K562 (cell line): ENCODE measurements around the gene TNKS2. TPM values are rescaled to one million over a fixed set of nuclear protein-coding genes. Genes with fewer than 3 reads are reported as not detected.

Experiments used
- ATAC-seq: fragments of 200-7000 bp; cut with Tn5 transposase; 3 replicates; pipeline ENCODE4 v1.9.1; 2020; ENCODE audit warnings: moderate library complexity
- BruUV-seq: library from RNA; stranded (reverse); fragments of 400-500 nt; replicated peaks from 2 replicates; lab custom pipeline; 2021; lab: Mats Ljungman, UMichigan
- CTCF ChIA-PET: fragments of 300-600 bp; formaldehyde crosslinking; extraction: SDS; loops from one replicate; lab custom pipeline; 2021; ENCODE audit warnings: low intra/inter-chr PET ratio; lab: Yijun Ruan, JAX
- POLR2A ChIA-PET: fragments of 300-600, 350-650 bp; sonication (Branson Sonifier 250); formaldehyde crosslinking; extraction: SDS; loops from one replicate; lab custom pipeline; 2021; ENCODE audit warnings: antibody characterized with exemption, inconsistent platforms; lab: Yijun Ruan, JAX
- DNase-seq, 4 experiments: peaks; one replicate each; pipeline versions ENCODE4 v3.0.0 to v3.0.0-alpha.2; 2011 to 2018; ENCODE audit warnings: low spot score in 3 of 4, mixed read lengths in 3 of 4; ENCODE audit errors: extremely low read depth in 1 of 4
- FAIRE-seq: peaks from 2 replicates; lab custom pipeline; 2011; peaks lifted over from hg19 to GRCh38; lab: Jason Lieb, UNC
- H2AFZ ChIP-seq: 2 replicates; pipeline ENCODE4 v1.6.0; 2011; ENCODE audit warnings: low read depth, low read length, control low read depth, inconsistent platforms
- H3K27ac ChIP-seq: fragments of 200-600 bp; 3 replicates; pipeline ENCODE4 v1.8.0; 2011; ENCODE audit warnings: low read depth, mild to moderate bottlenecking, control low read depth, inconsistent platforms, low read length, moderate library complexity, mixed read lengths; ENCODE audit errors: extremely low read depth
- H3K27me3 ChIP-seq, 2 experiments: fragments of 300-600 bp in 1 of 2; 2 replicates in 1 of 2; 3 replicates in 1 of 2; pipeline versions ENCODE4 v1.6.0 to v1.8.0; 2011; ENCODE audit warnings: inconsistent platforms in 2 of 2, low read length in 2 of 2, mild to moderate bottlenecking in 1 of 2, mixed read lengths in 1 of 2, moderate library complexity in 1 of 2; ENCODE audit not compliant: control insufficient read depth in 2 of 2, insufficient read depth in 2 of 2
- H3K36me3 ChIP-seq: fragments of 300-600 bp; 3 replicates; pipeline ENCODE4 v1.8.0; 2011; ENCODE audit warnings: mild to moderate bottlenecking, low read length, inconsistent platforms; ENCODE audit not compliant: control insufficient read depth, insufficient read depth
- H3K4me1 ChIP-seq, 2 experiments: fragments of 200-600 bp in 1 of 2; replicated peaks in 1 of 2; 2 replicates in 1 of 2; 3 replicates in 1 of 2; pipeline versions ENCODE4 v1.5.1 to v1.8.0; 2011; ENCODE audit warnings: inconsistent platforms in 2 of 2, low read length in 2 of 2, mild to moderate bottlenecking in 1 of 2, mixed read lengths in 1 of 2, moderate library complexity in 1 of 2; ENCODE audit not compliant: control insufficient read depth in 2 of 2, insufficient read depth in 2 of 2
- H3K4me2 ChIP-seq: 2 replicates; pipeline ENCODE4 v1.6.1; 2011; ENCODE audit warnings: low read length, control low read depth, inconsistent platforms, mixed read lengths; ENCODE audit not compliant: insufficient read depth
- H3K4me3 ChIP-seq: fragments of 200-600 bp; sonication (generic), shearing (Covaris generic); 2 replicates; pipeline ENCODE4 v1.5.1; 2016; ENCODE audit warnings: control low read depth, inconsistent platforms
- H3K79me2 ChIP-seq: fragments of 200-600 bp; 3 replicates; pipeline ENCODE4 v1.8.0; 2011; ENCODE audit warnings: low read length, inconsistent platforms; ENCODE audit not compliant: control insufficient read depth, insufficient read depth
- H3K9ac ChIP-seq, 2 experiments: 2 replicates each; pipeline versions ENCODE4 v1.6.0 to v1.6.1; 2011; ENCODE audit warnings: low read depth in 2 of 2, low read length in 2 of 2, control low read depth in 1 of 2, inconsistent platforms in 1 of 2, mild to moderate bottlenecking in 1 of 2, mixed read lengths in 1 of 2; ENCODE audit not compliant: insufficient read depth in 1 of 2
- H3K9me1 ChIP-seq: one replicate; pipeline ENCODE4 v1.6.0; 2011; ENCODE audit warnings: inconsistent platforms, mild to moderate bottlenecking, low read length, moderate library complexity; ENCODE audit not compliant: control insufficient read depth, insufficient read depth
- H3K9me3 ChIP-seq: replicated peaks from 2 replicates; pipeline ENCODE4 v1.5.1; 2011; ENCODE audit warnings: low read depth, low read length, inconsistent platforms; ENCODE audit not compliant: control insufficient read depth, insufficient read depth
- H4K20me1 ChIP-seq: replicated peaks from 2 replicates; pipeline ENCODE4 v1.6.1; 2011; ENCODE audit warnings: low read length, inconsistent platforms, mixed read lengths; ENCODE audit not compliant: control insufficient read depth, insufficient read depth
- CREBBP ChIP-seq: IDR thresholded peaks from one replicate; pipeline ENCODE4 v1.6.1; 2012; ENCODE audit warnings: low read depth, mild to moderate bottlenecking, control low read depth, inconsistent platforms, low read length
- HDAC6 ChIP-seq: IDR thresholded peaks from 2 replicates; pipeline ENCODE4 v1.6.1; 2012; ENCODE audit warnings: low read depth, mild to moderate bottlenecking, control low read depth, inconsistent platforms, low read length, moderate library complexity
- NRF1 ChIP-seq, 2 experiments: fragments of 450-650 bp; IDR thresholded peaks in 1 of 2; conservative IDR thresholded peaks in 1 of 2; 2 replicates each; pipeline ENCODE4 v1.6.1; 2014; ENCODE audit warnings: mild to moderate bottlenecking in 2 of 2
- RFX7 ChIP-seq: fragments of 250-450 bp; sonication (Bioruptor Pico); IDR thresholded peaks from 2 replicates; pipeline ENCODE4 v1.5.1; 2021; ENCODE audit warnings: mild to moderate bottlenecking
- SMARCB1 ChIP-seq: IDR thresholded peaks from 2 replicates; pipeline ENCODE4 v1.6.1; 2011; ENCODE audit warnings: improper control_type of control experiment, low read depth; ENCODE audit not compliant: insufficient read length
- WGBS: fragments of 100-300 bp; shearing (Covaris generic); methylation state at CpG from one replicate; pipeline ENCODE4 v1.1.6; 2016; ENCODE audit warnings: low coverage, mixed read lengths; ENCODE audit not compliant: insufficient coverage; ENCODE audit errors: missing lambda C conversion rate; 5-methylcytosine and 5-hydroxymethylcytosine counted together
- in situ Hi-C: fragments of 300-500 bp; cut with MboI; formaldehyde crosslinking; loops from 4 replicates; pipeline ENCODE4 v1.15.0; 2018; ENCODE audit warnings: inconsistent platforms, mixed read lengths
- intact Hi-C: fragments of 100-400 bp; cut with micrococcal nuclease; formaldehyde crosslinking; loops from 2 replicates; pipeline ENCODE4 v1.14.2; 2022
- polyA plus RNA-seq, 8 experiments: library from polyadenylated mRNA; depleted of rRNA in 4 of 8; stranded (reverse) in 5 of 8; unstranded in 3 of 8; fragments of >200 nt; fragmentation: Nextera tagmentation in 2 of 8; fragmentation: Illumina TruSeq in 1 of 8; extraction: Ambion mirVana in 2 of 8; extraction: Trizol in 1 of 8; gene quantifications; 2 replicates each; pipeline versions ENCODE4 v1.2.1 to v1.2.3, GENCODE V29; 2011 to 2014; ENCODE audit warnings: inconsistent platforms in 1 of 8, missing spikeins in 1 of 8
- total RNA-seq, 7 experiments: library from RNA; depleted of rRNA in 6 of 7; stranded (reverse); fragments of >200 nt in 6 of 7; fragmentation: Illumina TruSeq in 2 of 7; extraction: Trizol in 2 of 7; gene quantifications; 2 replicates each; pipeline versions ENCODE4 v1.2.1 to v1.2.3, GENCODE V29; 2011 to 2021; ENCODE audit warnings: low replicate concordance in 1 of 7
- TF ChIP-seq, protein P1 (sequence below): fragments of 250-450 bp; sonication (Bioruptor Pico); IDR thresholded peaks from 2 replicates; pipeline ENCODE4 v1.9.0; 2021; ENCODE audit warnings: mild to moderate bottlenecking, inconsistent platforms
- TF ChIP-seq, protein P2 (sequence below): fragments of 200-600 bp; sonication (generic); IDR thresholded peaks from one replicate; pipeline ENCODE4 v1.6.1; 2012; ENCODE audit warnings: mild to moderate bottlenecking, low read depth, low read length, inconsistent platforms

Gene TNKS2
- total and polyA plus RNA-seq, 9 of the 15 experiments (the other 6 are each of a cell fraction or from before 2014, with no cell fraction given), result 3.5 to 19.8 (median 8.6) TPM

DNA sequence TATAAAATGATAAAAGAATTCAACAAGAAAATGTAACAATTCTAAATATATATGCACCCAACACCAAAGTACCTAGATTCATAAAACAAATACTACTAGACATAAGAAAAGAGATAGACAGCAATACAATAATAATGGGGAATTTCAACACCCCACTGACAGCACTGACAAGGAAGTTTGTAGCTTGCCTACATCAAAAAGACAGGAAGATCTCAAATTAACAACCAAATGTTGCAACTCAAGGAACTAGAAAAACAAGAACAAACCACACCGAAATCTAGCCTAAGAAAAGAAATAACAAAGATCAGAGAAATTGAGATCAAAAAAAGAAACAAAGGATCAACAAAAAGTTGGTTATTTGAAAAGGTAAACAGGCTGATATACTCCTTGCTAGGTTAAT lies 36.5 kb upstream of the TNKS2 start:
- no peak overlapping the region for H3K4me3 ChIP-seq
- no peaks in the 10 kb centered on the region for H4K20me1 ChIP-seq
- intact Hi-C loops (no loop called here), in situ Hi-C loops (loop anchor here (25.0 kb wide), 1 partner anchor 676 kb away; no protein-coding TSS in a partner anchor)
- CTCF ChIA-PET, result interaction anchor here (1.2 kb wide), 1 partner anchor 148 kb away, joined by 7 read pairs; no protein-coding TSS in a partner anchor
- no peak overlapping the region for H3K27ac ChIP-seq
- no peaks in the 10 kb centered on the region for H3K27me3 ChIP-seq
- no peak for ATAC-seq
- H3K36me3 ChIP-seq, result no peaks in the 10 kb centered on the region
- H3K79me2 ChIP-seq, result no peaks in the 10 kb centered on the region
- H3K9ac ChIP-seq, result no peak overlapping the region
- FAIRE-seq, result no peak
- H3K4me1 ChIP-seq, result no peaks in the 10 kb centered on the region; a peak in 1 of 5 replicates
- 8% methylated on average over 1 of the region's 1 CpG for WGBS
- DNase-seq, result no peak
- no peaks in the 10 kb centered on the region for H3K9me3 ChIP-seq
- H2AFZ ChIP-seq, result no peak overlapping the region
- H3K9me1 ChIP-seq, result no peaks in the 10 kb centered on the region
- no peak overlapping the region for H3K4me2 ChIP-seq
- POLR2A ChIA-PET, result interaction anchor here (0.5 to 0.6 kb wide), 2 partner anchors 207 to 392 kb away, joined by 3 read pairs; no protein-coding TSS in a partner anchor
- no TSS peak for BruUV-seq
- no peak for TF ChIP-seq CREBBP
- no peak for TF ChIP-seq SMARCB1
- TF ChIP-seq, protein P1, sequence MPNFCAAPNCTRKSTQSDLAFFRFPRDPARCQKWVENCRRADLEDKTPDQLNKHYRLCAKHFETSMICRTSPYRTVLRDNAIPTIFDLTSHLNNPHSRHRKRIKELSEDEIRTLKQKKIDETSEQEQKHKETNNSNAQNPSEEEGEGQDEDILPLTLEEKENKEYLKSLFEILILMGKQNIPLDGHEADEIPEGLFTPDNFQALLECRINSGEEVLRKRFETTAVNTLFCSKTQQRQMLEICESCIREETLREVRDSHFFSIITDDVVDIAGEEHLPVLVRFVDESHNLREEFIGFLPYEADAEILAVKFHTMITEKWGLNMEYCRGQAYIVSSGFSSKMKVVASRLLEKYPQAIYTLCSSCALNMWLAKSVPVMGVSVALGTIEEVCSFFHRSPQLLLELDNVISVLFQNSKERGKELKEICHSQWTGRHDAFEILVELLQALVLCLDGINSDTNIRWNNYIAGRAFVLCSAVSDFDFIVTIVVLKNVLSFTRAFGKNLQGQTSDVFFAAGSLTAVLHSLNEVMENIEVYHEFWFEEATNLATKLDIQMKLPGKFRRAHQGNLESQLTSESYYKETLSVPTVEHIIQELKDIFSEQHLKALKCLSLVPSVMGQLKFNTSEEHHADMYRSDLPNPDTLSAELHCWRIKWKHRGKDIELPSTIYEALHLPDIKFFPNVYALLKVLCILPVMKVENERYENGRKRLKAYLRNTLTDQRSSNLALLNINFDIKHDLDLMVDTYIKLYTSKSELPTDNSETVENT, result no peak
- TF ChIP-seq HDAC6, result no peak
- TF ChIP-seq, protein P2, sequence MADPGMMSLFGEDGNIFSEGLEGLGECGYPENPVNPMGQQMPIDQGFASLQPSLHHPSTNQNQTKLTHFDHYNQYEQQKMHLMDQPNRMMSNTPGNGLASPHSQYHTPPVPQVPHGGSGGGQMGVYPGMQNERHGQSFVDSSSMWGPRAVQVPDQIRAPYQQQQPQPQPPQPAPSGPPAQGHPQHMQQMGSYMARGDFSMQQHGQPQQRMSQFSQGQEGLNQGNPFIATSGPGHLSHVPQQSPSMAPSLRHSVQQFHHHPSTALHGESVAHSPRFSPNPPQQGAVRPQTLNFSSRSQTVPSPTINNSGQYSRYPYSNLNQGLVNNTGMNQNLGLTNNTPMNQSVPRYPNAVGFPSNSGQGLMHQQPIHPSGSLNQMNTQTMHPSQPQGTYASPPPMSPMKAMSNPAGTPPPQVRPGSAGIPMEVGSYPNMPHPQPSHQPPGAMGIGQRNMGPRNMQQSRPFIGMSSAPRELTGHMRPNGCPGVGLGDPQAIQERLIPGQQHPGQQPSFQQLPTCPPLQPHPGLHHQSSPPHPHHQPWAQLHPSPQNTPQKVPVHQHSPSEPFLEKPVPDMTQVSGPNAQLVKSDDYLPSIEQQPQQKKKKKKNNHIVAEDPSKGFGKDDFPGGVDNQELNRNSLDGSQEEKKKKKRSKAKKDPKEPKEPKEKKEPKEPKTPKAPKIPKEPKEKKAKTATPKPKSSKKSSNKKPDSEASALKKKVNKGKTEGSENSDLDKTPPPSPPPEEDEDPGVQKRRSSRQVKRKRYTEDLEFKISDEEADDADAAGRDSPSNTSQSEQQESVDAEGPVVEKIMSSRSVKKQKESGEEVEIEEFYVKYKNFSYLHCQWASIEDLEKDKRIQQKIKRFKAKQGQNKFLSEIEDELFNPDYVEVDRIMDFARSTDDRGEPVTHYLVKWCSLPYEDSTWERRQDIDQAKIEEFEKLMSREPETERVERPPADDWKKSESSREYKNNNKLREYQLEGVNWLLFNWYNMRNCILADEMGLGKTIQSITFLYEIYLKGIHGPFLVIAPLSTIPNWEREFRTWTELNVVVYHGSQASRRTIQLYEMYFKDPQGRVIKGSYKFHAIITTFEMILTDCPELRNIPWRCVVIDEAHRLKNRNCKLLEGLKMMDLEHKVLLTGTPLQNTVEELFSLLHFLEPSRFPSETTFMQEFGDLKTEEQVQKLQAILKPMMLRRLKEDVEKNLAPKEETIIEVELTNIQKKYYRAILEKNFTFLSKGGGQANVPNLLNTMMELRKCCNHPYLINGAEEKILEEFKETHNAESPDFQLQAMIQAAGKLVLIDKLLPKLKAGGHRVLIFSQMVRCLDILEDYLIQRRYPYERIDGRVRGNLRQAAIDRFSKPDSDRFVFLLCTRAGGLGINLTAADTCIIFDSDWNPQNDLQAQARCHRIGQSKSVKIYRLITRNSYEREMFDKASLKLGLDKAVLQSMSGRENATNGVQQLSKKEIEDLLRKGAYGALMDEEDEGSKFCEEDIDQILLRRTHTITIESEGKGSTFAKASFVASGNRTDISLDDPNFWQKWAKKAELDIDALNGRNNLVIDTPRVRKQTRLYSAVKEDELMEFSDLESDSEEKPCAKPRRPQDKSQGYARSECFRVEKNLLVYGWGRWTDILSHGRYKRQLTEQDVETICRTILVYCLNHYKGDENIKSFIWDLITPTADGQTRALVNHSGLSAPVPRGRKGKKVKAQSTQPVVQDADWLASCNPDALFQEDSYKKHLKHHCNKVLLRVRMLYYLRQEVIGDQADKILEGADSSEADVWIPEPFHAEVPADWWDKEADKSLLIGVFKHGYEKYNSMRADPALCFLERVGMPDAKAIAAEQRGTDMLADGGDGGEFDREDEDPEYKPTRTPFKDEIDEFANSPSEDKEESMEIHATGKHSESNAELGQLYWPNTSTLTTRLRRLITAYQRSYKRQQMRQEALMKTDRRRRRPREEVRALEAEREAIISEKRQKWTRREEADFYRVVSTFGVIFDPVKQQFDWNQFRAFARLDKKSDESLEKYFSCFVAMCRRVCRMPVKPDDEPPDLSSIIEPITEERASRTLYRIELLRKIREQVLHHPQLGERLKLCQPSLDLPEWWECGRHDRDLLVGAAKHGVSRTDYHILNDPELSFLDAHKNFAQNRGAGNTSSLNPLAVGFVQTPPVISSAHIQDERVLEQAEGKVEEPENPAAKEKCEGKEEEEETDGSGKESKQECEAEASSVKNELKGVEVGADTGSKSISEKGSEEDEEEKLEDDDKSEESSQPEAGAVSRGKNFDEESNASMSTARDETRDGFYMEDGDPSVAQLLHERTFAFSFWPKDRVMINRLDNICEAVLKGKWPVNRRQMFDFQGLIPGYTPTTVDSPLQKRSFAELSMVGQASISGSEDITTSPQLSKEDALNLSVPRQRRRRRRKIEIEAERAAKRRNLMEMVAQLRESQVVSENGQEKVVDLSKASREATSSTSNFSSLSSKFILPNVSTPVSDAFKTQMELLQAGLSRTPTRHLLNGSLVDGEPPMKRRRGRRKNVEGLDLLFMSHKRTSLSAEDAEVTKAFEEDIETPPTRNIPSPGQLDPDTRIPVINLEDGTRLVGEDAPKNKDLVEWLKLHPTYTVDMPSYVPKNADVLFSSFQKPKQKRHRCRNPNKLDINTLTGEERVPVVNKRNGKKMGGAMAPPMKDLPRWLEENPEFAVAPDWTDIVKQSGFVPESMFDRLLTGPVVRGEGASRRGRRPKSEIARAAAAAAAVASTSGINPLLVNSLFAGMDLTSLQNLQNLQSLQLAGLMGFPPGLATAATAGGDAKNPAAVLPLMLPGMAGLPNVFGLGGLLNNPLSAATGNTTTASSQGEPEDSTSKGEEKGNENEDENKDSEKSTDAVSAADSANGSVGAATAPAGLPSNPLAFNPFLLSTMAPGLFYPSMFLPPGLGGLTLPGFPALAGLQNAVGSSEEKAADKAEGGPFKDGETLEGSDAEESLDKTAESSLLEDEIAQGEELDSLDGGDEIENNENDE, result no peak
- no peak for TF ChIP-seq RFX7 (CRISPR knock-in tag)
- TF ChIP-seq NRF1 (conservative IDR thresholded peaks at IDR 0.05 in 1 of 2, IDR thresholded peaks at IDR 0.05 in 1 of 2), result no peak
